ENCODE results near the gene DDX50.

- peak; percentile 22 to 53 for TF ChIP-seq POLR2A (IDR thresholded peaks at IDR 0.05)
- no peak for TF ChIP-seq CTCF (IDR thresholded peaks at IDR 0.05)
These were observed 549 bp upstream of the DDX50 start for GRCh38 chr10:68900427-68901104.

Data from tibial nerve (tissue), 3 donors.